GM12892 (cell line): ENCODE data around the gene SPEF1.

Experiments
- POLR2A ChIP-seq: IDR thresholded peaks from 2 replicates; pipeline ENCODE4 v1.6.1; 2011; ENCODE audit warnings: low read depth, low read length, control low read depth
- POLR2AphosphoS5 ChIP-seq: IDR thresholded peaks from 2 replicates; pipeline ENCODE4 v1.6.1; 2011; ENCODE audit warnings: low read depth, low read length, control low read depth
- TAF1 ChIP-seq: IDR thresholded peaks from 2 replicates; pipeline ENCODE4 v1.6.1; 2011; ENCODE audit warnings: low read depth, mild to moderate bottlenecking, control low read depth, low read length, borderline replicate concordance

DNA sequence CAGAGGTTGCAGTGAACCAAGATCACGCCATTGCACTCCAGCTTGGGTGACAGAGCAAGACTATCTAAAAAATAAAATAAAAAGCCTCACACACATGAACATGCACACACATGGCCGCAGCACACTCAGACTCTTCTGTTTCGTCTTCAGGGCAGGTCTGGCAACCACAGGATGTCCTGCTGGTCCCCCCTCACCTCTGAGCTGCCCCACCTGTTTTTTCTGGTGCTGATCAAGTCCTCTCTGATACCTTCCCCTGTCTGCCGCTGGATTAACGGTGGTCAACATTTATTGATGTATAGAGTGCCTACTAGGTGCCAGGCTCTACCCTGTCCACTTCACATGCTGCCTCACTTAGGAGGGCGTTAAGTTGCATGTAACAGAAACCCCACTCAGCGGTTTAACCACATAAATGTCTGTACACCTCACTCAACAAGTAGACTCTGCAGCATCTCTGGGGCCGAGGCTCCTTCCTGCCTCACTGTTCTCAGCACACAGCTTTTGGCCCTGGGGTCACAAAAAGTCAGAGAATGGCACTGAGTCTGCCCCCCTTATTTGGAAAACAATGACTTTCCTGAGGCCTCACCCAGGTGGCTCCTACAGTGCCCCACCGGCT is 34.6 kb upstream of the SPEF1 start:
- no peak for TF ChIP-seq POLR2AphosphoS5
- TF ChIP-seq POLR2A, result no peak
- TF ChIP-seq TAF1, result no peak
